ENCODE measurements around the gene LRRC27.
"Not testable (repeated sequence)": the region's sequence is repeated elsewhere in the genome, so short reads cannot be mapped to it uniquely, and the experiment has no call there.

The LRRC27 gene

DNA sequence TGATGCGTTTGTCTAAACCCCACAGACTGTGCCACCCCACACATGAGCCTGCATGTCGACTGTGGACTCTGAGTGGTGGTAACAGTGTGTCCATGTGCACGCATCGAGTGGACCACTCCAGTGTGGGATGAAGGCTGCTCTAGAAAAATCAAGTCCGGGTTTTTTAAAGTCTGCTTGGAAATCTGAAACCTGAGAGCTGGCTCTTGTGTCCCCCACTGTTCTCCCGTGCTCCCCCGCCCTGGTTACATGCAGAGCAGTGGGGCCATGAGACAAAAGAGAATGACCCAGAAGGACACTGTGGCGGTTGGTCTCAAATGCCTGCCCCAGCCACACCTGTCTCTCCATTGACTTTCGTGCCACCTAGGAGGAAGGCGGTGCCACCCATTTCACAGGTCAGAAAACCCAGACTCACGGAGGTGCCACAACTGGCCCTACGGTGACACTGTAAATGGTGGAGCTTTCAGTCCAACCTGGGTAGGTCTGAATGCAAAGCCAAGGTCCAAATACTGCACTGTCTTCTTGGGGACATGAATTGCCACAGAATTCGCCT lies 37.7 kb downstream of the LRRC27 start:
- FAIRE-seq (no peak), DNase-seq (ENCODE audit: insufficient read length, low spot score) (no peak)

DNA sequence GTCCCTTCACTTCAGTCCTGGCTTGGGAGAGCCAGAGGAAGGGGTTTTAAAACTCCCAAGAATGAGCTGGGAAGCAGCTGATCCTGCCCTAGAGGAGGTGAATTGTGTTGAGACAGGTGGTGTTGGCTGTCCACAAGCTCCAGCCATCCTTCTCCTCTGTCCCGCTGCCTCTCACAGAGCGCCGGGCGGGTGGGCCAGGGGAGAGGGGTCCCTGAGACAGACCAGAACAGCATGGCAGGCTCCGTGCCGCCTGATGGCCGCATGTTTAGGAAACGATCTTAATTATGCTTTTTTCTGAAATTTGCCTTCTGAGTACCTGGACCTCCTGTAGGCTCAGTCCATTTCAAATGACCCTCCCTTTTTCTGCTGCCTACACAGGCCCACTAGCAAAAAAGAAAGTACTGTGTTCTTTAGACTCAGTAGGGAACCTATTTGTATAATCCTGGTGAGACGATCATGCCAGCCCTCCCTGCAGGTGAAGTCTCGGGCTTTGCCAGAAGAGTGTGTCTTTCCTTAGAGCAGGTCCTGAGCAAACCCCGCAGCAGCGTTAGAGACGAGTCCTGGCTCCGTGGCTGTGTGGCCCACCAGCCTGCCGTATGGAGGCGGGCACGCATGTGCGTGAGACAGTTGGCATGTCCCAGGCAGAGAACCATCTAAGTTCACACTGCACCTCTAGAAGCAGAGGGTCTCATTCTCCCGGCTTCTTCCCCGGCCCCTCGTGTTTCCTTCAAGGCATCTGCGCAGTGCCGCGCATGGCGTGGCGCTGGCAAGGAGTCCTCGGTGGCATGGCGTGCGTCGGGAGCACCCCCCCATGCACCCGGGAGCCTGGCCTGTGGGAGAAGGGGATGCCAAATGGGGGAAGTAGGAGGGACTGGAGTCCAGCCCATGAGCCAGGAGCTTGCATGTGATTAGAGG lies 38.7 kb downstream of the LRRC27 start:
- no peak for FAIRE-seq

DNA sequence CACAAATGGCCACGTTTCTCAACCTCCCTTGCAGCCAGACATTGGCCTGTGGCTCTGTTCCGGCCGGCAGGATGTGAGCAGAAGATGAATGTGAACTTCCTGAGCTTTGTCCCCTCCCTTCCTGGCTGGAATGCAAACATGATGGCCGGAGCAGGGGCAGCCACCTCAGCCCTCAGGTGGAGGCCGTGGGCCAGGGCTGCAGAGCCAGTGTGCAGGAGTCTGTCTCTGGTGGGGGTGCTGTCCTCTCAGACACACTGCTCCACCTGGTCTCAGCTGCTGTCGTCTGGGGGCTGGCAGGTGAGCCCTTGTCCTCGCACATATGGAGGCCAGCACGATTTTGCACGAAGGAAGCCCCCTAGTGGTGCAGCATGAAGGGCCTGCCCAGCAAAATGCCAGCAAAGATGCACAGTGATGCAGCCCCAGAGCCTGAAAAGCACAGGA lies 39.7 kb downstream of the LRRC27 start:
- DNase-seq (ENCODE audit: insufficient read length, low spot score) = no peak
- no peak for FAIRE-seq

More for the DNA sequence above, 38.7 kb downstream of the LRRC27 start:
- DNase-seq (ENCODE audit: insufficient read length, low spot score) = no peak

DNA sequence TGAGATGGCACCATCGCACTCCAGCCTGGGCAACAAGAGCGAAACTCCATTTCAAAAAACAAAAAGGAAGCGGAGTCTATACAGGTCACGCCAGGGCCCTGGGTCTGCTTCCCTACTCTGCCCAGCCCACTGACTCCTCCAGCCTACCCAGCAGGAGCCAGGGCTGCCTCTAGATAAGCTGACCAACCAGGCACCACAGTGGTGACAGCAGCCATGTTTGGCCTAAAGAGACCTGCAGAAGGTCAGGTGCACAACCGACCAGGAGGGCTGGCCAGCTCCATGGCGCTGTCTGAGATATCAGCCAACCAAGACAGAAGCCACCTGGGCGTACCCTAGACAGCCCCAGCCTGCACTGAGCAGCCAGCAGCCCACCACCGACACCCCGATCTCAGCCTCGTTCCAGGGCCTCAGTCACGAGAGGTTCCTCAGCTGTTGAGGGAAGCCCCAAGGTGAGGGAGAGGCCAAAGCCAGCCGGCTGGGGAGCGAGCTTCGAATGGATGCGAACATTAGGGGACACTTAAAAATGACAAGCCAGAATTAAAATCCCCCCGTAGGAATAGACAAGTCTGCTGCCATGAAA lies 40.6 kb downstream of the LRRC27 start:
- FAIRE-seq (no peak), DNase-seq (ENCODE audit: insufficient read length, low spot score) (no peak)

DNA sequence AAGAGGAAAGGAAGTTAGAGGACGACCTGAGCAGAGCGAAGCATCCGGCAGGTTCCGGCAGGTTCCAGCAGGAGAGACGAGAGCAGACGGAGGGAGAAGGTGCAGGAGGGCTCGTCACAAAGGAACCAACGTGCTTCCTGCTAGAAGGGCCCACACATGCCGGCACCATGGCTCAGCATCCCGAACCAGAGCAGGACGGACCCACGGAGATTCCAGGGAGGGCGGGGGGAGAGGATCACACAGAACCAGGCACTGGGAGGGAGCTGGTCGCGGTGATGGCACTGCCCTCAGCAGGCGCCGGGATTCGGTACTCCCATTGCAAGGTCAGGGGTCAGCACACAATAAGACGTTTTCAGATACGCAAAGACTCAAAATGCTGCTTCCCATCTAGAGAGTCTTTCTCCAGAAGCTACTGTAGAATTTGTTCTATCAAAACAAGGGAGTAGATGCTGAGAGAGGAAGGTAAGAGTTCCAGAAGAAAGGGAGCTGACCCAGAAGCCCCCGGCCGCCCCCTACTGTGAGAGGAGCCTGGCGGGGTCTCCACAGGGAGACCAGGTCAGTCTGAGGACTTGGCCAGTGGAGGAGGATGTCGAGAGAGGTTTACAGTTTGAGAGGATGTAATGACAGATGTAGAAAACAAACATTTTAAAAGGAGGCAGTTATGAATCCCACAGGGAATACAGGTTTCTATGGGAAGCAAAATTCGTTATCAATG lies 41.4 kb downstream of the LRRC27 start:
- no peak for FAIRE-seq

DNA sequence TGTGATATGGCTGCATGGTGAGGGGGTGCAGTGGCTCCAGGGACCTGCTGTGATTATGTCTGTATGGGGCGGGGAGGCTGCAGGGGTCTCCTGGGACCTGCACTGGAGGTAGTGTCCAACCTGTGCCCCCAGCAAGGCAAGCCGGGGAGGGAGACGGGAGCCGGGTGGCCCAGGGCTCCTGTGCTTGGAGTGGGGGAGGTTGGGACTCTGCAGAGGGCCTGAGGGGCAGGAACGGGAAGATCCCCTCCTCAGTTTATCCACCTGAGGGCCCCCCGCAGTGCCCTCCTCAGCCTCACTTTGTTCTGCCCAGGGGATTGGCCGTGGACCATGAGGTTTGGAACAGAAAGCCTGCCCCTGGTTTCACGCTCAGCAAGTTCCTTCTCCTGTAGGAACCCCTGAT lies 42.2 kb downstream of the LRRC27 start:
- DNase-seq (ENCODE audit: insufficient read length, low spot score) (no peak), FAIRE-seq (no peak)

More for the DNA sequence above, 41.4 kb downstream of the LRRC27 start:
- no peak for DNase-seq (ENCODE audit: insufficient read length, low spot score)

DNA sequence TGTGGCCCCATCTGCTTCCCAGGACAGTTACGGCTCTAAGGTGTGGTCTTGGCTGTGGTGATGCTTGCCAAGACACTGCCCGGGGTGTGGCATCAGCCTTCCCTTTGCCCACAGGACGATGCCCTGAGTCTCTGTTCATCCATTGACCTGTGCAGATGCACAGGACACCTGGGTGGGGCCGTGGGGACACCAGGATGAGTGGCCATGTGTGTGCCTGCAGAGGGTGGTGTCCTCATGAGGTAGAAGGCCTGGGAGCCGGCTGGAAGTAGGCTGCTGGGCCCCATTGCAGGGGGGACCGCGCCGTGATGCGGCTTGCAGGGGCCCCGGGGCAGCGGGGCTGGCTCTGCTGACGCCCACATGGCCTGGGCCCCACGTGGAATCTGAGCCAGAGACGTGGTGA lies 42.6 kb downstream of the LRRC27 start:
- FAIRE-seq (no peak), DNase-seq (ENCODE audit: insufficient read length, low spot score) (no peak)

DNA sequence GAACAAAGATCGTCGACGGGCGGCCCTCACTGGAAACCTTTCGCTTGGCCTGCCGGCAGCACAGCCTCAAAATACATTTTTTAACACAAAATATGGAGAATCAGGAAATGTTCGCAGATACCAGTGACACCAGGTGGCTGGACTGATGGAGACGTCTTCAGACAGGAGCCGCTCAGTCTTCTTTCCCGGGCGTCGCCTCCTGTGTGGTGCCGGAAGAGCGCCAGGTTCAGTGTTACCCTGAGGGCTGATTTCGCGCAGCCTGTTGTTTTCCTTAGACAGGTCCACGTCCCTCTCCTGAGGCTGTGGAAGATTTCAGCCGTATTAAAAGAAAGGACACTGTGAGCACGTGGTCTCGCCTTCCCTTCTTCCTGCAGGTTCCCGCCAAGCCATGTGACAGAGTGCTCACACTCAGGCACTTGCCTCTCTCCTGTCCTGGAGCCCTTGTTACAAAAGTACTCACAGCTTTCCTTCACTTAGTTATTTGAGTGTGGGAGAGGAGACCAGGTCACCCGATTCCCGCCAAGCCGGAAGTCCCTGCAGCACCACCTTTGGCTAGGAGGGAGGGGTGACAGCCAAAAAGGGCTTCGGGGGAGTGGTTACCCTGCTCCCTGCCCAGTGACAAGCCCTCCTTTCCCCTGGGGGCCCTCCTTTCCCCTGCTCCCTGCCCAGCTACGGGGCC lies 43.3 kb downstream of the LRRC27 start:
- FAIRE-seq = no peak
- DNase-seq (ENCODE audit: insufficient read length, low spot score) = no peak

DNA sequence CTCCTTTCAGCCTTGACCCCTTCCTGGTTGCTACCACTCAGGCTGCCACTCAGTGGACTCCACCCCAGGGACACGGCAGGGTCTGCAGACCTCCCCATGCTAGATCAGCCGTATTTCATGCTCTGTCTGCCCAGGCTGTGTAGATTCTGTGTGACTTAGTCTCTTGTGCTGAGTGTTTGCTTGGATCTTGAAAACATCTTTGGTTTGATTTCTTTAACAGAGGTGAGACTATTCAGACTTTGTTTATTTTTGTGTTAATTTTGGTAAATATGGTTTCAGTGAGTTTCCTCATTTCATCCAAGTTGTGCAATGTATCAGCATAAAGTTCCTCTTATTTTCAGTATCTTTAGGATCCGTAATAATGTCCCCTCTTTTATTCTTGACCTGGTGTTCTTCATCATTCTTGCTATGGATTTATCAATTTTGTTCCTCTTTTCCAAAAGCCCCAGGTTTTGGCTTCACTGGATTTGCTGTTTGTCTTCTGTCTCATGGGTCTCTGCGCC lies 43.9 kb downstream of the LRRC27 start:
- FAIRE-seq (no peak), DNase-seq (ENCODE audit: insufficient read length, low spot score) (no peak)

DNA sequence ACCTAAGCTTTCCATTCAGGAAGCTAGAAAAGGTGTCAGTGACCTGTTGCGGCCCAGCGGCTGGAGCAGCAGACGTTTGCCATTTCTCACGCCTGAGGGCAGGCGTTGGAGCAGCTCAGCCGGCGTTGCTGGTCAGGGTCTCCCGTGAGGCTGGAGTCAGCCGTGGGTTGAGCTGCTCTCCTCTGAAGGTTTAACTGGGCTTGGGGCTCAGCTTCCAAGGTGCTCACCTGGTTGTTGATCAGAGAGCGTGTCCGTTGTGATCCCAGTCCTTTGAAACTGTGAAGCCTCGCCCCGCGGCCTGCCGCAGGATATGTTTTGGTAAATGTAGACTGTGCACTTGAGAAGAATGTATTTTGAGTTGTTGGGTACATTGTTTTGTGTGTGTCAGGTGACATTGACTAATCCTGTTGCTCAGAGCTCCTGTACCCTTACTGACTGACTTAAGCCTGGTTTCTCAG lies 44.4 kb downstream of the LRRC27 start:
- DNase-seq (ENCODE audit: insufficient read length, low spot score) (no peak), FAIRE-seq (no peak)

DNA sequence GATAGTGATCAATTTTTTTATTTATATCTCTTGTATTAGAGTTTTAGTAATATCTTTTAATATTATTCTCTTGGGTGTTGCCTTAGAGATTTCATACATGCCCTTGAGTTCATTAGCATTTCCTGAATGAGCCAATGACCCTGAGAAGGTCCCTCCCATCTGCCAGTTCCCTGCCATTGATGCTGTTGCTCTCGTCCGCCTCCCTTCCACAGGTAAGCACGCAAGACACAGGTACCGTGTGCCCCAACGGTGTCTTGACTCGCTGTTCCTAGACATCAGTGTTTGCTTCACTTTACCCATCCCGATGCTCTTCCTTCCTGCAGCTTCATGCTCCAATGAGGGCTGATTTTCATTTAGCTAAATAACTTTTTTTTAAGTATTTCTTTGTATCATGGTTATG lies 45.3 kb downstream of the LRRC27 start:
- FAIRE-seq = no peak
- no peak for DNase-seq (ENCODE audit: insufficient read length, low spot score)

DNA sequence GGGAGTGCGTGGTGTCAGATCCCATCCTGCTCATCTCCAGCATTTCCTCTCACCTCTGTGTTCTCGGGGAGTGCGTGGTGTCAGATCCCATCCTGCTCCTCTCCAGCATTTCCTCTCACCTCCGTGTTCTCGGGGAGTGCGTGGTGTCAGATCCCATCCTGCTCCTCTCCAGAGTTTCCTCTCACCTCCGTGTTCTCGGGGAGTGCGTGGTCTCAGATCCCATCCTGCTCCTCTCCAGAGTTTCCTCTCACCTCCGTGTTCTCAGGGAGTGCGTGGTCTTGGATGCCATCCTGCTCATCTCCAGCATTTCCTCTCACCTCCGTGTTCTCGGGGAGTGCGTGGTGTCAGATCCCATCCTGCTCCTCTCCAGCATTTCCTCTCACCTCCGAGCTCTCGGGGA lies 47.0 kb downstream of the LRRC27 start:
- DNase-seq (ENCODE audit: insufficient read length, low spot score); FAIRE-seq: not testable (repeated sequence)

DNA sequence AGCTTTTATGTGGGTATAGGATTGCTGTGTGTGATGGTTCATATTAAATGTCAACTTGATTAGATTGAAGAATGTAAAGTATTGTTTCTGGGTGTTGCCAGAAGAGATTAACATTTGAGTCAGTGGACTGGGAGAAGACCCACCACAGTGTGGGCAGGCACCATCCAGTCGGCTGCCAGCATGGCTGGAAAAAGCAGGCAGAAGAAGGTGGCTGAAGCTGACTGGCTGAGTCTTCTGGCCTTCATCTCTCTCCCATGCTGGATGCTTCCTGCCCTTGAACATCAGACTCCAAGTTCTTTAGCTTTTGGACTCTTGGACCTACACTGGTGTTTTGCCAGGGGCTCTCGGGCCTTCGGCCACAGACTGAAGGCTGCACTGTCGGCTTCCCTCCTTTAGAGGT lies 49.0 kb downstream of the LRRC27 start:
- not testable (repeated sequence) for FAIRE-seq; DNase-seq (ENCODE audit: insufficient read length, low spot score)

DNA sequence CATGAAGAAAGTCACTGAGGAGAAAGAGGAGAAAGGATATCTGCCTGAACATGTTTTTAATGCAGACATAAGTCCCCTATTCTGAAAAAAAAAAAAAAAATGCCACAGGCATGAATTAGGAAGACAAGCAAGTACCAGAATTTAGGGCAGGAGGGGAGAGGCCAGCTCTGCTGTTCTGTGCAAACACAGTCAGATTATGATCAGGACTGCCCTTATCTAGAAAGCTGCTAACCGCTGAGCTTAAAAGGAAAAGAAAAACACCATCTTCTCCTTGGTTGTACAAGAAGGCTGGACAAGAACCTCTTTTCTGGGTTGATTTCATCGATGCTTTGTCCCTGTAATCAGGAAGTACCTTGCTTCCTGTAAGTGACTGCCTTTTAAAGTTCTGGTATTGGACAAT lies 49.7 kb downstream of the LRRC27 start:
- DNase-seq (ENCODE audit: insufficient read length, low spot score) (no peak), FAIRE-seq (no peak)

DNA sequence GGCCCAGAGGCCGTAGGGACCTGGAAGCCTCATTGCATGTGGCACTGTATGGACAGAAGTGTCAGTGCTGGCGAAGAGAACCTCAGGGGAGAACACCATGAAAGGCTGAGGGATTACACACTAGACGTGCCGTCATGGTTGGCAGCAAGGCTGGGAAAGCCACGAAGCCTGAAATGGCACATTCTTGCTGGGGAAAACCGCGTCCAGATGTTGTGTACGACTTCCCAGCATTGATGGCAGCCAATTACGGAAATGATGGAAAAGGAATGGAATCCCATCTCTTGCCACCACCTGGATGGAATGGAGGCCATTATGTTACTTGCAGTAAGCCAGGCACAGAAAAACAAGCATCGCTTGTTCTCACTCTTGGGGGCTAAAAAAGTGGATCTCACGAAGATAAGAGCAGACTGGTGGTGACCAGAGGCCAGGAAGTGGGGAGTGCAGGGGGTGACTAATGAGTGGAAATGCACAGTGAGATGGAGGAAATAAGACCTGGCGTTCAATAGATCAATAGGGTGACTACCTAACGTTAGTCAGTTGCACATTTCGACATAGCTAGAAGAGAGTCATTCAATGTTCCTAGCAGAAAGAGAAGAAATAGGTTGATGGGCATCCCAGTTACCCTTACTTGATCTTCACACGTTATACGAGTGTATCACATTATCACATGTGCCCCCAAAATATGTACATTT lies 50.4 kb downstream of the LRRC27 start:
- DNase-seq (ENCODE audit: insufficient read length, low spot score) (no peak), FAIRE-seq (no peak)

DNA sequence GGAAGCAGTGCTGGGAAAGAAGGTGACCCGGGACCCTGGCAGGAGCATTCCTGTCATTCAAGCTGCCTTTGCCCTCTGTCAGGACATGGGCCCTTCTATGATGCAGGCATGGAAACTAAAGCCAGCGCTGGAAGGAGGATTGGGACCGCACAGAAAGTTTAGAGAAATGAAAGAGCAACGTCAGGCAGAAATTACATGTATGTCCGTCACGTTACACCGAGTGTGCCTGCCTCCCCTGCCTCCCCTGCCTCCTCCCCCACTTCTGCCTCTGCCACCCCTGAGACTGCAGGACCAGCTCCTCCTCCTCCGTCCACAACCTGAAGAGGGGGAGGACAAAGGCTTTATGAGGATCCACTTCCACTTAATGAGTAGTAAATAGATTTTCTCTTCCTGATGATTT lies 51.1 kb downstream of the LRRC27 start:
- no peak for FAIRE-seq
- DNase-seq (ENCODE audit: insufficient read length, low spot score) = no peak

DNA sequence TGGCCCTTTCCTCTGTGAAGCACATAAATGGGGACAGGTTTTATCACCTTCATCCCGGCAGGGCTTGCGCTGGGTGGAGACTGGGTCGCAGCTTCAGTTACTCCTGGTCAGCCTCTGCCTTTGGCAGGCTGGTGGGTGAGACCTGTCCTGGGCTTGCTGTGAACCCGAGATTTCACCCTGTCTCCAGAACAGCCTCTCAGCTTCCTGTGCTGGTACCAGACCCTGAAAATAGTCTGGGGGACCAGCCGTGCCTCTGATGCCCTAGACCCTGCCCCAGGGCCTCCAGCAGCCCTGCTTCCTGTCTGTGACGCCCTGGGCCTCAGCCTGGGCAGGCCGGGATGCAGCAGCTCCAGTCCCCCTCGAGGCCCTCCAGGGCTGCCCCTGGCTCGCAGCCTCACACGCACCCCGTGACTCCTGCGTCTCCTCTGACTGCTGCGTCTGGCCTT lies 51.8 kb downstream of the LRRC27 start:
- FAIRE-seq (no peak), DNase-seq (ENCODE audit: insufficient read length, low spot score) (no peak)

DNA sequence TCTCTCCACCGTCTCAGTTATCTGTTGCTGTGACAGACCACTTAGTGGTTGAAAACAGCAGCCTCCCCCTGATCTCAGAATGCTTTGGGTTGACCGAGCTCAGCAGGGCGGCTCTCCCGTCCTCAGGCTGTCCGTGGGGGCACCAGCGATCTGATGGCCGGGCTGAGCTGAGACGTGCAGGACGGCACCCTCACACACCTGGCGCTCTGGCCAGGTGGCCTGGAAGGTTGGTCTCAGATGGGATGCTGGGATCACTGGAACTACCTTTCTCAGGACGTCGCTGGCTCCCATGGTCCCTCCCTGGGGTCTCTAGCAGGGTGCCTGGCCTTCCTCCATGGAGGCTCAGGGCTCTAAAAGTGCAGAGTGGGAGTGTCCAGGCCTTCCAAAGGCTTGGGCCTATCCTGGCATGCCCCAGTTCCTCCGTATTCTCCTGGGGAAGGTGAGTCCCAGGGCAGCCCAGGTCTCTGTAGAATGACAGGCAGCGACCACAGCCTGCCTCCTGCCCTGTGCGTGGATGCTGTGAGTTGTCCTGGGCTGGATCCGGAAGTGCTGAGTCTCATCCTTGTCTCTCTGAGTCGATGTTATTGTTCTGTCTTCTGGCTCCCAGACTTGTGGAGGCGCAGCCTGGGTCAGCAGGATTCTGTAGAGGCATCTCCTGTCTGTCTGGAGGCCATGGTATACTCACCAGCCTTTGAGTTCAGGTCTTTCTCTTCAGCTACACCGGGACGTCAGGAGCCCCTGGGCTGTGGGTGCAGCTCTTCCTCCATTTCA lies 52.8 kb downstream of the LRRC27 start:
- FAIRE-seq = no peak
- no peak for DNase-seq (ENCODE audit: insufficient read length, low spot score)

DNA sequence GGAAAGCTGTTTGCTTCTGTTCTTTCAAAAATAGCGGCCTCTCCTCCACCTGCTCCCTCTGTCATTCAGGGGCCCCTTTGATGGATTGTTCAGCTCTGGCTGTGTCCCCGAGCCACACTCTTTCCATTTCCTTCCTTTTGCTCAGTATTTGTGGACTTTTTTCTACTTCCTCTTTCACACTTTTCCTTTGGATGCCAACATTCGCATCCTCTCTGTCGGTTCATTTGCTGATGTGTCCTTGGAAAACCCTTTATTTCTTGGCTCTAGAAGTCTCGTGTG lies 53.3 kb downstream of the LRRC27 start:
- FAIRE-seq (no peak), DNase-seq (ENCODE audit: insufficient read length, low spot score) (no peak)

Measured in GM19239 (cell line).